Endothelial cell of umbilical vein (primary cell): ENCODE results near the gene MYRIP. TPM values are rescaled to one million over a fixed set of nuclear protein-coding genes. Genes with fewer than 3 reads are reported as not detected.

Experiments
- BruUV-seq: library from RNA; stranded (reverse); fragments of 400-500 nt; replicated peaks from 2 replicates; lab custom pipeline; 2021; lab: Mats Ljungman, UMichigan
- CTCF ChIA-PET: fragments of 300-600, 350-600 bp; sonication (Branson Sonifier 250); formaldehyde crosslinking; loops from one replicate; lab custom pipeline; 2021; ENCODE audit warnings: antibody characterized with exemption, inconsistent platforms; lab: Charles Lee
- POLR2A ChIA-PET: fragments of 300-600, 350-600 bp; sonication (Branson Sonifier 250); formaldehyde crosslinking; loops from one replicate; lab custom pipeline; 2021; ENCODE audit warnings: antibody characterized with exemption, inconsistent platforms; lab: Charles Lee
- DNase-seq: peaks from one replicate; pipeline ENCODE4 v3.0.0-alpha.2; 2011; ENCODE audit warnings: low read depth, low spot score
- FAIRE-seq: peaks from 2 replicates; lab custom pipeline; 2011; peaks lifted over from hg19 to GRCh38; lab: Jason Lieb, UNC
- H2AFZ ChIP-seq: 2 replicates; pipeline ENCODE4 v1.6.0; 2012; ENCODE audit warnings: low read depth, low read length, control low read depth, inconsistent platforms
- H3K27ac ChIP-seq: 2 replicates; pipeline ENCODE4 v1.5.1; 2011; ENCODE audit warnings: low read depth, mild to moderate bottlenecking, control low read depth, low read length, moderate library complexity; ENCODE audit not compliant: insufficient read depth
- H3K27me3 ChIP-seq, 2 experiments: 2 replicates each; pipeline versions ENCODE4 v1.6.0 to v1.6.1; 2011; ENCODE audit warnings: low read length in 2 of 2, mixed read lengths in 1 of 2; ENCODE audit not compliant: control insufficient read depth in 2 of 2, insufficient read depth in 2 of 2
- H3K36me3 ChIP-seq, 2 experiments: 2 replicates in 1 of 2; 3 replicates in 1 of 2; pipeline ENCODE4 v1.5.1; 2011; ENCODE audit warnings: low read length in 2 of 2, mild to moderate bottlenecking in 1 of 2, moderate library complexity in 1 of 2; ENCODE audit not compliant: control insufficient read depth in 2 of 2, insufficient read depth in 2 of 2; ENCODE audit errors: extremely low read depth in 1 of 2
- H3K4me1 ChIP-seq: 3 replicates; pipeline ENCODE4 v1.5.1; 2011; ENCODE audit warnings: mild to moderate bottlenecking, low read length; ENCODE audit not compliant: control insufficient read depth, insufficient read depth; ENCODE audit errors: extremely low read depth
- H3K4me2 ChIP-seq: 2 replicates; pipeline ENCODE4 v1.6.1; 2011; ENCODE audit warnings: low read length, control low read depth, mixed read lengths; ENCODE audit not compliant: insufficient read depth
- H3K4me3 ChIP-seq, 3 experiments: fragments of 200-600 bp in 1 of 3; sonication (generic), shearing (Covaris generic) in 1 of 3; replicated peaks in 1 of 3; 2 replicates each; pipeline ENCODE4 v1.5.1; 2011 to 2016; ENCODE audit warnings: control low read depth in 3 of 3, low read length in 3 of 3, mild to moderate bottlenecking in 2 of 3, inconsistent platforms in 1 of 3, low read depth in 1 of 3, moderate library complexity in 1 of 3; ENCODE audit not compliant: insufficient read depth in 1 of 3
- H3K79me2 ChIP-seq: 2 replicates; pipeline ENCODE4 v1.6.0; 2012; ENCODE audit warnings: low read length, inconsistent platforms; ENCODE audit not compliant: control insufficient read depth, insufficient read depth
- H3K9ac ChIP-seq: replicated peaks from 2 replicates; pipeline ENCODE3; 2011; ENCODE audit warnings: low read length, control low read depth; ENCODE audit not compliant: insufficient read depth; ENCODE audit errors: extremely low read depth
- H3K9me1 ChIP-seq: replicated peaks from 3 replicates; pipeline ENCODE4 v1.6.0; 2011; ENCODE audit warnings: mild to moderate bottlenecking, low read length; ENCODE audit not compliant: control insufficient read depth, insufficient read depth; ENCODE audit errors: extremely low read depth
- H3K9me3 ChIP-seq: replicated peaks from 2 replicates; pipeline ENCODE4 v1.5.1; 2012; ENCODE audit warnings: low read length, inconsistent platforms; ENCODE audit not compliant: control insufficient read depth, insufficient read depth
- H4K20me1 ChIP-seq: replicated peaks from 2 replicates; pipeline ENCODE3; 2011; ENCODE audit warnings: mild to moderate bottlenecking, low read length; ENCODE audit not compliant: control insufficient read depth, insufficient read depth; ENCODE audit errors: extremely low read depth
- CTCF ChIP-seq, 2 donors: IDR thresholded peaks; 1 replicate in 1 of 2; 2 replicates in 1 of 2; pipeline ENCODE4 v1.5.1; 2011; ENCODE audit warnings: low read length in 2 of 2, mild to moderate bottlenecking in 2 of 2, moderate library complexity in 2 of 2, control low read depth in 1 of 2, inconsistent platforms in 1 of 2, low read depth in 1 of 2; ENCODE audit not compliant: insufficient read depth in 1 of 2; ENCODE audit errors: extremely low read depth in 1 of 2
- EZH2 ChIP-seq: IDR thresholded peaks from 2 replicates; pipeline ENCODE4 v1.6.1; 2012; ENCODE audit warnings: borderline replicate concordance, low read depth, mild to moderate bottlenecking, moderate library complexity, low read length, inconsistent platforms; ENCODE audit not compliant: severe bottlenecking
- FOS ChIP-seq: IDR thresholded peaks from 2 replicates; pipeline ENCODE4 v1.6.1; 2011; ENCODE audit warnings: mild to moderate bottlenecking, low read length, moderate library complexity, borderline replicate concordance; ENCODE audit not compliant: insufficient read depth
- GATA2 ChIP-seq: IDR thresholded peaks from 2 replicates; pipeline ENCODE4 v1.7.0; 2011; ENCODE audit warnings: low read depth, mild to moderate bottlenecking, moderate library complexity, mixed read lengths, low read length; ENCODE audit not compliant: insufficient read length, insufficient read depth
- JUN ChIP-seq: IDR thresholded peaks from 2 replicates; pipeline ENCODE4 v1.6.1; 2011; ENCODE audit warnings: borderline replicate concordance, low read depth; ENCODE audit not compliant: insufficient read length, insufficient read depth
- MAX ChIP-seq: IDR thresholded peaks from 2 replicates; pipeline ENCODE4 v1.6.1; 2011; ENCODE audit not compliant: insufficient read depth, insufficient read length
- MYC ChIP-seq: IDR thresholded peaks from one replicate; pipeline ENCODE4 v1.6.1; 2011; ENCODE audit warnings: mild to moderate bottlenecking, low read depth, low read length
- POLR2A ChIP-seq: IDR thresholded peaks from 2 replicates; pipeline ENCODE4 v1.6.1; 2012; ENCODE audit warnings: low read depth, mild to moderate bottlenecking, control low read depth, low read length
- POLR2AphosphoS5 ChIP-seq: IDR thresholded peaks from 2 replicates; pipeline ENCODE4 v1.6.1; 2012; ENCODE audit warnings: low read depth, mild to moderate bottlenecking, control low read depth, low read length, moderate library complexity; ENCODE audit not compliant: insufficient read depth
- dilution Hi-C: fragments of 300-500 bp; cut with MboI; formaldehyde crosslinking; loops from one replicate; pipeline ENCODE4 v1.15.0; 2019; ENCODE audit warnings: low sequenced_read_pairs; ENCODE audit not compliant: extremely low pct_ligation_motif_present
- intact Hi-C: fragments of 100-400 bp; cut with micrococcal nuclease; formaldehyde crosslinking; loops from one replicate; pipeline ENCODE4 v1.10.0; 2022
- polyA plus RNA-seq, 4 experiments: library from polyadenylated mRNA; depleted of rRNA in 3 of 4; stranded (reverse) in 3 of 4; unstranded in 1 of 4; fragments of >200 nt; gene quantifications; 2 replicates each; pipeline versions ENCODE4 v1.2.1 to v1.2.3, GENCODE V29; 2011 to 2012; ENCODE audit warnings: missing spikeins in 1 of 4
- total RNA-seq: library from RNA; stranded (reverse); gene quantifications from 2 replicates; pipeline ENCODE4 v1.2.3, GENCODE V29; 2021

The MYRIP gene
- total and polyA plus RNA-seq, 2 donors (not counting 3 experiments of a cell fraction or from before 2014, with no cell fraction given): 6.7 to 11.9 TPM

GRCh38 chr3:40018369-40018768 lies 209.0 kb downstream of the MYRIP start:
- no peaks in the 10 kb centered on the region for H3K9me3 ChIP-seq
- no peaks in the 10 kb centered on the region for H3K9me1 ChIP-seq
- POLR2A ChIA-PET: no interaction called here
- TF ChIP-seq POLR2AphosphoS5: no peak
- no peak for TF ChIP-seq POLR2A
- TF ChIP-seq FOS: no peak
- no peak for TF ChIP-seq JUN
- no peak for TF ChIP-seq EZH2
- no peak for TF ChIP-seq CTCF (IDR thresholded peaks at IDR 0.05; ENCODE audit: extremely low read depth in 1 of 2, insufficient read depth in 1 of 2, low read depth in 1 of 2, low read length in 2 of 2)
- no peak for TF ChIP-seq GATA2
- no peak for TF ChIP-seq MAX
- no peak for TF ChIP-seq MYC
- FAIRE-seq (no peak), DNase-seq (no peak)
- no peaks in the 10 kb centered on the region for H3K27me3 ChIP-seq
- no peaks in the 10 kb centered on the region for H3K79me2 ChIP-seq
- H3K4me1 ChIP-seq: peaks cover 4% of the 10 kb centered on the region
- H3K27ac ChIP-seq: no peak overlapping the region
- CTCF ChIA-PET: interaction anchor here (1.2 kb wide), 1 partner anchor 25 kb away, joined by 5 read pairs; no protein-coding TSS in a partner anchor
- BruUV-seq: no TSS peak
- dilution Hi-C loops: no loop called here
- no peak overlapping the region for H3K4me2 ChIP-seq
- no peak overlapping the region for H3K9ac ChIP-seq
- no peak overlapping the region for H3K4me3 ChIP-seq
- no peaks in the 10 kb centered on the region for H4K20me1 ChIP-seq
- no peaks in the 10 kb centered on the region for H3K36me3 ChIP-seq
- intact Hi-C loops: no loop called here
- H2AFZ ChIP-seq: no peak overlapping the region
